Medulla oblongata (tissue), 1 donor: ENCODE results near the gene TBC1D3L.
"Not testable (repeated sequence)": the region's sequence is repeated elsewhere in the genome, so short reads cannot be mapped to it uniquely, and the experiment has no call there.

Experiments used
- DNase-seq: peaks from one replicate; pipeline ENCODE4 v3.0.0-alpha.2; 2015; ENCODE audit errors: extremely low spot score

Gene TBC1D3L

DNA sequence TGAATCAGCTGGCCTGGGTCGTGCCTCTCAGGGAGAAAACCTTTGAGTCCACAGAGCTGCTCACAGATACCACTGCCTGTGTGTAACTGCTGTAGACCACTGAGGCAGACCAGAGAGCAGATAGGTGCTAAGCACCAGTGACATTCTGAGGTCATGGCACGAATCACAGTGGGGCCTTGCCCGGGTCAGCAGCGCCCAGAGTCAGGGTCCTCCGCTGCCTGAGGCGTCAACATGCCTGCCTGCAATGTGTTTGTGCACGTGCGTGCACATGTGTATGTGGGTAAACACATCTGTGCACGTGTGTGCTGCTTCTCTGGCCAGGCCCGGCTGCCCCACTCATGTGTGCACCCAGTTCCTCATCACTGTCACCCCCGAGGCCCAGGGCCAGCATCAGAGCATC lies at the start of gene TBC1D3L:
TBC1D3L (minus strand) TSS at position 101 of the 400 bp plus-strand sequence. CDS start 1,540 bp downstream, outside the sequence.
- DNase-seq, result not testable (repeated sequence)

- DNase-seq, result not testable (repeated sequence)
Observed at GRCh38 chr17:38003676-38004075, 14.8 kb upstream of the TBC1D3L start, which contains the start of gene TBC1D3D. Gene TBC1D3D, plus strand, starts transcription at chr17:38003976. Its CDS starts 1,585 bp downstream, at chr17:38005561.
